H54 (cell line): ENCODE results near the gene VTI1B.
A peak's percentile ranks its signal among the peaks of the same experiment; 100 is the strongest.
"Not testable (repeated sequence)": the region's sequence is repeated elsewhere in the genome, so short reads cannot be mapped to it uniquely, and the experiment has no call there.

Experiments used
- DNase-seq: peaks from one replicate; pipeline ENCODE4 v3.0.0; 2011; ENCODE audit warnings: low spot score, mixed read lengths; ENCODE audit not compliant: insufficient read length
- FAIRE-seq: peaks from 3 replicates; lab custom pipeline; 2011; peaks lifted over from hg19 to GRCh38; lab: Jason Lieb, UNC
- POLR2A ChIP-seq: IDR thresholded peaks from 2 replicates; pipeline ENCODE4 v1.6.1; 2011; ENCODE audit warnings: low read depth, mild to moderate bottlenecking, low read length

VTI1B gene, protein sequence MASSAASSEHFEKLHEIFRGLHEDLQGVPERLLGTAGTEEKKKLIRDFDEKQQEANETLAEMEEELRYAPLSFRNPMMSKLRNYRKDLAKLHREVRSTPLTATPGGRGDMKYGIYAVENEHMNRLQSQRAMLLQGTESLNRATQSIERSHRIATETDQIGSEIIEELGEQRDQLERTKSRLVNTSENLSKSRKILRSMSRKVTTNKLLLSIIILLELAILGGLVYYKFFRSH

DNA sequence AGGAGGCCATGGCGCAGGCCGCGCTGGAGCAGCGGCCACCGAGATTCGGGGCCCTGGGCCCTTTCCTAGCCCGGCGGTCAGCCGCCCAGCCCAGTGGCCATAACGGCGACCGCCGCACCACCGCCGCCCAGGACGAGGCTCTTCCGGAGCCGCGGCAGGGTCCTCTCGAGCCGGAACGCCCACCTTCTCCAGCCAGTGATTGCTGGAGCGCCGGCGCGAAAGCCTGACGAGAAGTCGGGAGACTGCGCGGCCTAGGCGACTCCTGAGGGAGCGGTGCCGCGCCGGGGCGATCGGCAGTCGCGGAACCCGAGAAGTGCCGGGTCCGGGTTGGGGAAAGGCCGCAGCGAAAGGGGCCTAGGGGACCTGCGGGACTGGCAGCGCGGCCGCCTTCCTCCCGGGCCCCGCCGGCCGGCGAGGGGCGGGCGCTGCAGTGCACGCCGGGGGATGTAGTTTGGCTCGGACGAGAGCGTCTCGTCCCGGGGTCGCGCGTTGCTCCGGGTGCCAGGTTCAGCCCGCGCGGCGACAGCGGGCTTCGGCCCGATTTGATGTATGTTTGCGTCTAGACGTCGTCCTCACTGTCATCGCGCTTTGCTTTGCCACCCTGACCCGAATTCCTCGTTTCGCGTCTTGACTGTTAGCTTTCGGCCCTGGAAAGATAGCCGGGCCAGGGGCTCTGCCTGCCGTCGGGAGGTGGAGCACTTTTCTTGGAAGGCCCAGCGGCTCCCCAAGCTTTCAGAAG, at the start of gene VTI1B:
VTI1B (minus strand) TSS at position 153 of the 739 bp plus-strand sequence; CDS start at position 10, 143 bp downstream.
- TF ChIP-seq POLR2A = peak; percentile 36
- peak; percentile 47 for DNase-seq
- FAIRE-seq = no peak

DNA sequence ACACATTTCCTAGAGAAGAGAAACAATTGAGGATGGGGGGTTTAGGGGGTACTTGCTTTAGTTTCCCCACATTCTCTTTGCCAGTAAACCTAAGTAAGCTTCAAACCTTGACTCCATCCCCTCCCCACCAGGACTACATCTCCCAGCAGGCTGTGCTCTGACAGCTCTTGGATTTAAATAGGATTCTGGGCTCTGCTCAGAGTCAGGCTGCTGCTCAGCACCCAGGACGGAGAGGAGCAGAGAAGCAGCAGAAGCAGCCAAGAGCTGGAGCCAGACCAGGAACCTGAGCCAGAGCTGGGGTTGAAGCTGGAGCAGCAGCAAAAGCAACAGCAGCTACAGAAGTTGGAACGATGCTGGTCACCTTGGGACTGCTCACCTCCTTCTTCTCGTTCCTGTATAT, 47.9 kb upstream of the VTI1B start:
- no peak for TF ChIP-seq POLR2A
- DNase-seq (no peak), FAIRE-seq (no peak)

DNA sequence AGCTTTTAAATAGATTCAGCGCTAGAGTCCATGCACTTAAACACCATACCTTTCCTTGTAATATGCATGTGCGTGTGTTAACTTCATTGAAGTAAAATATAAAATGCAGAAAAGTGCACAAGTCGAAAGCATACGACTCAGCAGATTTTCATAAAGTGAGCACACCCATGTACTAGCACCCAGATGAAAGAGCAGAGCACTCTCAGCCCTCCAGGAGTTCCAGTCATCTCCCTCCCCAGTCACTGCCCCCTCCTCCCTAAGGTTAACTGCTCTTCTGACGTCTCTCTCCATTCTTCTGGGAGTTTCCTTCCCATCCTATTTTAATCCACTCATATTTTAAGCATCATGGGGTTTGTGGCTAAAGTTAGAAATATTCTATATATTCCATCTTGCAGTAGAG, 47.4 kb upstream of the VTI1B start:
- FAIRE-seq (no peak), DNase-seq (no peak)
- TF ChIP-seq POLR2A = no peak

DNA sequence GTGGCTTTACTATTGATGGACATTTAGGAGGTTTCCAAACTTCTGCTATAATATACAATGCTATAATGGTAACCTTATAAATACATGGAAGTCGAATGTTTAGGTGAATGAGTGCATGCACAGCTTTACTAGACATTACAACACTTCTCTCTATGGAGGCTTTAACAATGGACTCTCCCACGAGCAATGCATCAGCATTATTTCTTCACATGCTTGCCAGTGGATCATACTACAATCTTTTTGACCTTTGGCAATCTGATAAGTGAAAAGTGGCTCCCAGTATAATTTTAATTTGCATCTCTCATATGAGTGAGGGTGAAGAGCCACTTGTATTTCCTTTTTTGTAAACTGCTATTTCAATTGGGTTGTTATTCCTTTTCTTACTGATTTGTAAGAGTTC, 45.4 kb upstream of the VTI1B start:
- no peak for TF ChIP-seq POLR2A
- DNase-seq (no peak), FAIRE-seq (no peak)

DNA sequence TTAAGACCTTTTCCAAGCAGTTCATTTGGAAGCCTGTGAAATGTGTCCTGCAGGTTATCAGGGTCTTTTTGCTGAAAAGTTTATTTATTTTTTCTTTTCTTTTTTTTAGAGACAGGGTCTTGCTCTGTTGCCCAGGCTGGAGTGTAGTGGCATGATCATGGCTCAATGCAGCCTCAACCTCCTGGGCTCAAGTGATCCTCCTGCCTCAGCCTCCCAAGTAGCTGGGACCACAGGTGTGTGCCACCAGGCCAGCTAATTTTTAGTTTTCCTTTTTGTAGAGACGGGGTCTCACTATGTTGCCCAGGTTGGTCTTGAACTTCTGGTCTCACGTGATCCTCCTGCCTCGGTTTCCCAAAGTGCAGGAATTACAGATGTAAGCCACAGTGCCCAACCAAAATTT, 45.0 kb upstream of the VTI1B start:
- not testable (repeated sequence) for FAIRE-seq, DNase-seq

DNA sequence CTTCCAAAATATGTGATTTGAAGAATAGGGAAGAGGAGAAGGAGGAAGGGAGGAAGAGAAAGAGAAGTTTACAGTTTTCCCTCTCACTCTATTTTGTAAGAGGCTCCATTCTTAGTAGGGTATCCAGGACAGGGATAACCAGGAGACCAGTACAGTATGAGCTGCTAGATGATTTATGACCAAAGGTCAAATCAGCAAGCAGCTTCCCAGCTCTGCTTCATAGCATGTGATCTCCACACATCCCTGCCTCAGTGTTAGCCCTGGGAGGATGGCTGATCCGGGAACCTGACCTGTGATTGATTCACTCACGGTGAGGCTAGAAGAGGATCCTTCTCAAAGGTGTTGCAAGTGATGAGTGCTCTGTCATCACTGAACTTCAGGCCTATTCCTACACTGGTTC, 43.8 kb upstream of the VTI1B start:
- no peak for TF ChIP-seq POLR2A
- no peak for FAIRE-seq

DNA sequence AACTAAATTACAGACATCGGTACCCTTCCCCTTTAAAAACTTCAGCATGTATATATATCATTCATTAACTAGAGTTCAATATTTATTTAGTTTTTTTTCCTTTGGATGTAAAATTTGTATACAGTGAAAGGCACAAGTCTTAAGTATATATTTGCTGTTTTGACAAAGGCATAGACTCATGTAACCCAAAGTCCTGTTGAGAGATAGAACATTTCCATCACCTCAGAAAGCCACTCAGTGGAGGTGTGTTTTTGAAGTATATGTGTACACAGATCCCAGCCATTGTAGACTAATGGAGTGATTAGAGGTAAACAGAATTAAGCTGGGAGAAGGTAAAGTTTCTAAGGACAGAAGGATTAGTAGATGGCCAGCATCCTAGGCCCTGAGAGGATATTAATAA, 42.6 kb upstream of the VTI1B start:
- DNase-seq = no peak
- no peak for TF ChIP-seq POLR2A
- FAIRE-seq = no peak

More for the DNA sequence above, 43.8 kb upstream of the VTI1B start:
- no peak for DNase-seq

DNA sequence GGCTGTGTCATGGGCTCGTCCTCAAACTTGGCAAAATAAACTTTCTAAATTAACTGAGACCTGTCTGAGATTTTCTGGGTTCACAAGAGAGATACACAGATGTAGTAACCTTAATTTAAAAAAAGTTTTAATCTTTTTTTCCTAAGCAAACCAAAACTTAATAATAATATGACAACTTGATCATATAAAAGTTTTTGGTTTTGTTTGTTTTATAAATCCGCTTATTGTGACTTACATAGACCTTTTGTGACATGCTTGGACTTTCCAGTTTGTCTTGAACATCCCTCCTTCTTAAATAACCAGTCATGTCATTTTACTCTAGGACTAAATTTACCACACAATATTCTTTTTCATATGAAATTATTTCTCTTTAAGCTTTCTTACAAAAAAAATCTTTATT, 35.8 kb upstream of the VTI1B start:
- no peak for TF ChIP-seq POLR2A
- FAIRE-seq (no peak), DNase-seq (no peak)

DNA sequence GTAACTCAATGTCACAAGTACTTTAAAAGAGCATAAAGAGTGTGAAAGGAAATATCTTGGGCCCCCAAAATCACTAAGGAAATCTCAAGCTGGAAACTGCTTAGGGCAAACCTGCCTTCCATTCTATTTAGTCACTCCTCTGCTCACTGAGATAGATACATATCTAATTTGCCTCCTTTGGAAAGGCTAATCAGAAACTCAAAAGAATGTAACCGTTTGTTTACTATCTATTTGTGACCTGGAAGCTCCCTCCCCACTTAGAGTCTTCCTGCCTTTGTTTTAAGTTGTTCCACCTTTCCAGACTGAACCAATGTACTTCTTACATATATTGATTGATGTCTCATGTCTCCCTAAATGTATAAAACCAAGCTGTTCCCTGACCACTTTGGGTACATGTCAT, 35.4 kb upstream of the VTI1B start:
- not testable (repeated sequence) for DNase-seq, FAIRE-seq

DNA sequence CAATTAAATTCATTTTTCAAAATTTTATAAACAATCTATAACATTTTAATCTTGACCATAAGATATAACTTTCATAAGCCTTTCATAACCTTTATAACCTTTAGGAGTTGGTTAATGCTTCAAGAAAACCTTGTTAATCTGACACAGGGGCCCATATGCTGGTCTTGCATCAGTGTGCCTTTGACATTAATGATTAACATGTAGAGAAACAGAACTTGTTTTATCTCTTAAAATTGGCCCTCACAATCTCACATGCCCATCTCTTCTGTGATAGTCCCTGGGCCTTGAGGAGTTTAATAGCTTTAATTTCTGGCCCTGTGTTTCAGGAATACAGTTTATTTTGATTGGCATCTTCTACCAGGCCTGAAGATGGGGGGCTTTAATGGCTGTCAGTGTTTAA, 34.9 kb upstream of the VTI1B start:
- DNase-seq, FAIRE-seq: not testable (repeated sequence)

DNA sequence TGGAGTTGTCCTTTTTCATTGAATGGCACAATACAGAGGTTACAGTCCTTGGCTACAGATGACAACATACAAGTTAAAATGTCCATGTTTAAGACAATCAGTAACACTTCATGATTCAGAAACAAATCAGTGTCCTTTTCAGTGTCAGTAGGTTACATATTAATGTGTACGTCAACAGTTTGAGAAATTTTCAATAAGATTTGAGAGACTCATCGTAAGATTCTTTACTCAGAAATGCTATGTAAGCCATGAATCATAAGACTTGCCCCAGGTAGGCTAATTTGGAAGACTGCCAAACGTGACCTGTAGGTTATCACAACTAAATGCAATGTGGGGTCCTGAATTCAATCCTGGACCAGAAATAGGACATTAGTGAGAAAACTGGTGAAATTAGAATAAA, 30.8 kb upstream of the VTI1B start:
- no peak for TF ChIP-seq POLR2A
- DNase-seq (no peak), FAIRE-seq (no peak)

DNA sequence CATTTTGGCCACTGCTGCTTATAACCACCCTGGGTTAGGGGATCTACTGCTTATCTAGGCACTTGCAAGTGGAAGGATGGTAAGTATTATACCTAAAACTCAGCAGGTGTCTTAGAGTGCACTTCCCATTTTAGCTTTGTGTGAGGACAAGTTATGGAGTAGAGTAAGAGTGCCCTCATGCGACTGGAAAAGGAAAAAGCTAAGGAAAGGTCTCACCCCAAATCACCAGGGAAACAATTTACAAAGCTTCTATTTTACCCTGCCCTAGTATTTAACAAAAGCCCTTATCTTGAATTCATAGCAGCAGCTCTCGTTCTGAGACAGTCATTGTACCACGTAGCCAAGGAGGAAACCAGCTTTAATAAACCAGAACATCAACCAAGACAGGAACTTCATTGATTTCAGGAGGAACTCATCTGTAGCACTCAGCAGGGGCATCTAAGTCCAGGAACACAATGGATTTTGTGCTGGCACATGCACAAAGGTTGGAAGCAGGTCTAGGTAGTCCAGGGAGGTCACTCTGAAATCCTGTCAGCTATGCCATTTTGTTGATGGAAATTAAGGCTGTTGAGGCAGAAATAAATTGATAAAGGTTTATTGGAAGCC, 30.2 kb upstream of the VTI1B start:
- TF ChIP-seq POLR2A = no peak
- DNase-seq (peak; percentile 6), FAIRE-seq (peak; percentile 91)

DNA sequence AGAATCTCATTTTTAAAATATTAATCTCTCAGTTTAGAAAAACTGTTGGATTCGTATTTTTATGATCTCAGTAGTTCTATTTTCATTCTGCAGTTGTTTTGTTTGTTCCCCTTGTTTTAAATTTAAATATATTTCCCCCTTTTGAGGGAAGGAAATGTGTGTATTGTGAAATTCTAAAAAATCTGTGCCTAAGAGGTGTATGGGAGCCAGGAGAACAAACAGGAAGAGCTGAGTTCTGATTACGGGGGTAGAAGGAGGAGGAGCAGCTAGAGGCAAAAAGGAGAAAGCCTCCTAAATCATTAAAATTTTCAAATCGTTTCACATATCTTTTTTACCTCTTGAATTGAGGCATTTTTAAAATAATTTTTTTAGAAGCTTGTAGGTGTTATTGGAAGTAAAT, 29.6 kb upstream of the VTI1B start:
- FAIRE-seq (no peak), DNase-seq (no peak)
- no peak for TF ChIP-seq POLR2A

DNA sequence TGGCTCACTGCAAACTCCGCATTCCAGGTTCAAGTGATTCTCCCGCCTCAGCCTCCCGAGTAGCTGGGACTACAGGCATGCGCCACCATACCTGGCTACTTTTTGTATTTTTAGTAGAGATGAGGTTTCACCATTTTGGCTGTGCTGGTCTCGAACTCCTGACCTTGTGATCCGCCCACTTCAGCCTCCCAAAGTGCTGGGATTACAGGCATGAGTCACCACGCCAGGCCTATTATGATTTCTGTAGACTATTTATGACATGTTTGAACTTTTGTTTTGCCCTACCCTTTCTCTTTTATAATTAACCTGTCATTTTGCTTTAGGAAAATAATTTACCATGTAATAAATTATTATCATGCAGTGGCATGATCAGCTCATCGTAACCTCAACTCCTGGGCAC, 27.1 kb upstream of the VTI1B start, which contains the start of gene RDH12:
RDH12 (plus strand) TSS at position 395 of the 400 bp plus-strand sequence. CDS start 20,757 bp downstream, outside the sequence.
- not testable (repeated sequence) for DNase-seq, FAIRE-seq

DNA sequence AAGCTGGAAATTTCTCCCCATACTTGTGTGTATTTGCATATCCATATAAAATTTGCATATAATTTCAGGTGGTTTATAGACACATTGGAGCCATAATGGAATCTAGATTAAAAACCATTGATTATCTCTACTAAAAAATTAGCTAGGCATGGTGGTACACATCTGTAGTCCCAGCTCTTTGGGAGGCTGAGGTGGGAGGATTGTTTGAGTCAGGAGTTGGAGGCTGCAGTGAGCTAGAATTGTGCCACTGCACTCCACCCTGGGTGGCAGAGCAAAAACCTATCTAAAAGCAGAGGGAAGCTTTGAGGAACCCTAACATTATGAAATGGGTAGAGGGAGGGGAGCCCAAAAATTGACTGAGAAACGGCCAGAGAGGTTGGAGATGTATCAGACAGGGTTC, 23.7 kb upstream of the VTI1B start:
- DNase-seq = no peak
- no peak for TF ChIP-seq POLR2A
- no peak for FAIRE-seq
